T-helper 1 cell treated with Interleukin-12 subunit alpha and Interleukin-12 subunit beta and Interleukin-4 antibody, amounts not matched to agents 30 μg/mL and 1 μg/mL, for 36 hours (primary cell): Measurements from ENCODE around the gene BRSK2.
"Not testable (repeated sequence)": the region's sequence is repeated elsewhere in the genome, so short reads cannot be mapped to it uniquely, and the experiment has no call there.

Source experiments
- H3K27ac Mint-ChIP-seq: one replicate; pipeline ENCODE4 v1.8.0; 2021; ENCODE audit warnings: mild to moderate bottlenecking, mixed read lengths
- H3K27me3 Mint-ChIP-seq: one replicate; pipeline ENCODE4 v1.8.0; 2021; ENCODE audit warnings: low read depth, mixed read lengths
- H3K36me3 Mint-ChIP-seq: one replicate; pipeline ENCODE4 v1.8.0; 2021; ENCODE audit warnings: low read depth, mixed read lengths
- H3K4me1 Mint-ChIP-seq: one replicate; pipeline ENCODE4 v1.8.0; 2021; ENCODE audit warnings: low read depth, mixed read lengths
- H3K4me3 Mint-ChIP-seq: one replicate; pipeline ENCODE4 v1.8.0; 2021; ENCODE audit warnings: mild to moderate bottlenecking, moderate library complexity, mixed read lengths
- H3K9me3 Mint-ChIP-seq: one replicate; pipeline ENCODE4 v1.8.0; 2021; ENCODE audit warnings: mixed read lengths

The BRSK2 gene

DNA sequence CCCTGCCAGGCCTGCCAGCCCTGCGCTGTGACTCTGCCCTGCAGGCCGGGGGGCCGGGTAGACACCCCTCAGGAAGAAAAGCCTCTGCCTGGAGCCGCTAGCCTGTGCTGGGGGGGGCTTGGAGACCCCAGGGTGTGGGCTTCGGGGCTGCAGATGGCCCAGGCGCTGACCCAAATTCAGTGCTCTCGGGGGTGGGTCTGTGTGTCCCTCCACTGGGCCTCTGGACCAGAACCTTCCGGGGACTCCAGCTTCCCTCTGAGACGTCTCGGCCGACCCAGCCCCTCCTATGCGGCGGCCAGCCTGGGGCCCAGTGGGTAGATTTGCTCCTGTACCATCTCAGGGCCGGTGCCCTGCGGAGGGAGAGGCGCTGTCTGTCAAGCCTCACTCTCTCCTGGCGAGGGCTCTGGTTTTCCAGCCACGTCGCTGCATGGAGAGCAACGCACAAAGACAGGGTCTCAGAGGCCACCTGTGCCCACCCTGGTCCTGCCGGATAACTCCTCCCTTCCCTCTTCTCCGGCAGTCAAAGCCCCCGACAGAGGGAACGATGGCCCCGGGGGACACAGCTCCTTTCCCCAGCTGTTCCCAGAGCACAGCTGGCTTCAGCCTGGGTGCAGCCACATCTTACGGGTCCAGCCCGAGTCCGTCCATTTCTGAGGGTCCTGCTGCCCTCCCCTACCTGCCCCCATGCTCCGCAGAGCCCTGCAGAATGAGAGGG lies 40.2 kb upstream of the BRSK2 start:
- Mint-ChIP-seq H3K27ac (no peak overlapping the region), H3K4me3 (no peak overlapping the region), H3K4me1 (no peaks in the 10 kb centered on the region), H3K27me3 (no peaks in the 10 kb centered on the region), H3K36me3 (no peaks in the 10 kb centered on the region), H3K9me3 (no peaks in the 10 kb centered on the region)

DNA sequence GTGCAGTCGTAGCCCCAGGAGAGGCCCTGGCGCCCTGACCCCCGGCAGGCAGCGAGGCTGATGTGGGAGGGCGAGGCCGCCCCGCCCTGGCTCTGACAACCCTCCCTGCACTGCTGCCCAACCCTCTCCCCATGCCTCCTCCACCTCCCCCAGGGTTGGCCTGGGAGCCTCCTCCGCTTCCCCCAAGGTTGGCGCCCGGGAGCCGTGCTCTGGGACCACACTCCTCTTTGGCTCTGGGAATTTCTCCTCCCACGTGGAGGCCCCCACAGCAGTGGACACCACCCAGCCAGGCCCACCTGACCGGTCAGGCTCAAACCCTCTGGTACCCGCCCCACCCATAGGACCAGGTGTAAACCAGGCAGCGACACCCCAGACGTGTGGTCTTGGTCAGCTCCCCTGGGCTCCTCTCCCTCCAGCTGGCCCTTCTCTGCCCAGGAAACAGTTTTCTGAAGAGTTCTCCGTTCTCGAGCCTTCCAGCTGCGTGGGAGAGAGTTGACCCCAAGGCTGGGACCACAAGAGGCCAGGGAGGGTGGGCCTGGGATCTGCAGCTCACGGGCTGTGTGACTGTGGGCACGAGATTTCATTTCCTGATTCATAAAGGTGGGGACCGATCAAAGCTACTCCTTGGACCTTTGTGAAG lies 39.5 kb upstream of the BRSK2 start:
- Mint-ChIP-seq H3K4me1 (no peaks in the 10 kb centered on the region), H3K27ac (no peak overlapping the region), H3K27me3 (no peaks in the 10 kb centered on the region), H3K4me3 (no peak overlapping the region), H3K36me3 (no peaks in the 10 kb centered on the region), H3K9me3 (no peaks in the 10 kb centered on the region)

GRCh38 chr11:1351278-1351937 lies 38.3 kb upstream of the BRSK2 start:
- no peak overlapping the region for H3K4me3 Mint-ChIP-seq
- no peaks in the 10 kb centered on the region for H3K27me3 Mint-ChIP-seq
- H3K4me1 Mint-ChIP-seq: no peaks in the 10 kb centered on the region
- no peaks in the 10 kb centered on the region for H3K36me3 Mint-ChIP-seq
- no peak overlapping the region for H3K27ac Mint-ChIP-seq
- H3K9me3 Mint-ChIP-seq: no peaks in the 10 kb centered on the region

DNA sequence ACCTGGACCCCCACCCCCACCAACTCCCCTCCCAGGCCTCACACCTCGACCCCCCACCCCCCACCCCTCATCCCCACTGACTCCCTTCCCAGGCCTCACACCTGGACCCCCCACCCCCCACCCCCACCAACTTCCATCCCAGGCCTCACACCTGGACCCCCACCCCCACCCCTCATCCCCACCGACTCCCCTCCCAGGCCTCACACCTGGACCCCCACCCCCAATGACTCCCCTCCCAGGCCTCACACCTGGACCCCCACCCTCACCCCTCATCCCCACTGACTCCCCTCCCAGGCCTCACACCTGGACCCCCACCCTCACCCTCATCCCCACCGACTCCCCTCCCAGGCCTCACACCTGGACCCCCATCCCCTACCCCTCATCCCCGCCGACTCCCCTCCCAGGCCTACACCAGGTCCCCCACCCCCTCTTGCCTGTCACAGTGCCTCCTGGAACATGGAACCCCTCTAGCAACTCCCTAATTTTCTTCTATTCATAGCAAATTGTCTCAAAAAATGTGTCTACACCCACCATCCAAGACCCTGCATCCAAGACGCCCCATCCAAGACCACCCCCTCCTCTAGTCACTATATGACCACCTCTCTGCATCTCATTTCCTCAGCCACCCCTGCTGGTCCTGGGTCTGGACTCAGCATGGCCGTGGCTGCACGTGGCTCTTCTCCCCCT lies 36.9 kb upstream of the BRSK2 start:
- Mint-ChIP-seq H3K27ac (no peak overlapping the region), H3K9me3 (no peaks in the 10 kb centered on the region), H3K27me3 (no peaks in the 10 kb centered on the region), H3K36me3 (no peaks in the 10 kb centered on the region), H3K4me3 (no peak overlapping the region), H3K4me1 (no peaks in the 10 kb centered on the region)

DNA sequence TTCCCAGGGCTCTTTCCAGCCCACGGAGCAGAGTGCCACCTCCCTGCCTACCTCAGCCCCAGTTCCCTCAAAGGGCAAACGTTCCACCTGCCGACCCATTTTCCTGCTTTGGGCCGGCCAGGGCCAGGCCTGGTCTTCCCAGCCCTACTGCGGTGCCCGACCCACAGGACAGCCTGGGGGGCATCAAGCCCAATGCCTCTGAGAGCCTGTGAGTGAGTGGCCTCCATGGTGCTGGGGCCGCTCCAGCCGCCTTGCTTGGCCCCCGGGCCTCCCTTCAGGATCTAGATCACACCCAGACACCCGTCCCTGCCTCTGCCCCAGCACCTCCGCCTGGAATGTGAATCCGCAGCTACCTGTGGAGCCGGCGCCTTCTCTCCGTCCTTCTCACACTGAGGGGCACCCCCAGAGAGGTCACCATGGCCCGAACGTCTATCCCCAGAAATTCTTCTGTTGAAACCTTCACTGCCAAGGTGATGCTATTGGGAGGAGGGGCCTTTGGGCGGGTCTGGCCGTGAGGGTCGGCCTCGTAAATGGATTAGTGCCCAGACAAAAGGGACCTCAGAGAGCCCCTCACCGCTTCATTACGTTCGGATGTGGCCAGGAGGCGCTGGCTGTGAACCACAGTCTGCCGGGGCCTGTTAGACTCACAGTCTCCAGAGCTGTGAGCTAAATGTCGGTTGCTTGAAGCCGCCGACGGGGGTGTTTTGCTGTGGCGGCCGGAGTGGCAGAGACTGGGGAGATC lies 36.2 kb upstream of the BRSK2 start:
- no peaks in the 10 kb centered on the region for H3K4me1 Mint-ChIP-seq
- no peaks in the 10 kb centered on the region for H3K27me3 Mint-ChIP-seq
- no peaks in the 10 kb centered on the region for H3K9me3 Mint-ChIP-seq
- no peaks in the 10 kb centered on the region for H3K36me3 Mint-ChIP-seq
- no peak overlapping the region for H3K4me3 Mint-ChIP-seq
- no peak overlapping the region for H3K27ac Mint-ChIP-seq

GRCh38 chr11:1354125-1354938 lies 35.4 kb upstream of the BRSK2 start:
- H3K9me3 Mint-ChIP-seq: no peaks in the 10 kb centered on the region
- H3K27me3 Mint-ChIP-seq: no peaks in the 10 kb centered on the region
- no peaks in the 10 kb centered on the region for H3K4me1 Mint-ChIP-seq

GRCh38 chr11:1356007-1356435 lies 33.7 kb upstream of the BRSK2 start:
- Mint-ChIP-seq H3K27ac (no peak overlapping the region), H3K4me1 (no peaks in the 10 kb centered on the region), H3K9me3 (no peaks in the 10 kb centered on the region), H3K4me3 (no peak overlapping the region), H3K36me3 (no peaks in the 10 kb centered on the region), H3K27me3 (no peaks in the 10 kb centered on the region)

More at GRCh38 chr11:1354125-1354938, 35.4 kb upstream of the BRSK2 start:
- no peaks in the 10 kb centered on the region for H3K36me3 Mint-ChIP-seq
- no peak overlapping the region for H3K27ac Mint-ChIP-seq
- H3K4me3 Mint-ChIP-seq: no peak overlapping the region

DNA sequence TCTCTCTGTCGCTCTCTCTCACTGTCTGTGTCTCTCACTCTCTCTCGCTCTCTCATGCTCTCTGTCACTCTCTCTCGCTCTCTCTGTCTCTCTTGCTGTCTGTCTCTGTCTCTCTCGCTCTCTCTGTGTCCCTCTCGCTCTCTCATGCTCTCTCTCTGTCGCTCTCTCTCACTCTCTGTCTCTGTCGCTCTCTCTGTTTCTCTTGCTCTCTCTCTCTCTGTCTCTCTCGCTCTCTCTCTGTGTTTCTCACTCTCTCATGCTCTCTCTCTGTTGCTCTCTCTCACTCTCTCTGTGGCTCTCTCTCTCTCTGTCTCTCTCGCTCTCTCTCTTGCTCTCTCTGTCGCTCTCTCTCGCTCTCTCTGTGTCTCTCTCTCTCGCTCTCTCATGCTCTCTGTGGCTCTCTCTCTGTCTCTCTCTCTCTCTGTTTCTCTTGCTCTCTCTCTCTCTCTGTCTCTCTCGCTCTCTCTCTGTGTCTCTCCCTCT lies 33.2 kb upstream of the BRSK2 start:
- no peaks in the 10 kb centered on the region for H3K4me1 Mint-ChIP-seq
- no peaks in the 10 kb centered on the region for H3K9me3 Mint-ChIP-seq
- no peak overlapping the region for H3K4me3 Mint-ChIP-seq

DNA sequence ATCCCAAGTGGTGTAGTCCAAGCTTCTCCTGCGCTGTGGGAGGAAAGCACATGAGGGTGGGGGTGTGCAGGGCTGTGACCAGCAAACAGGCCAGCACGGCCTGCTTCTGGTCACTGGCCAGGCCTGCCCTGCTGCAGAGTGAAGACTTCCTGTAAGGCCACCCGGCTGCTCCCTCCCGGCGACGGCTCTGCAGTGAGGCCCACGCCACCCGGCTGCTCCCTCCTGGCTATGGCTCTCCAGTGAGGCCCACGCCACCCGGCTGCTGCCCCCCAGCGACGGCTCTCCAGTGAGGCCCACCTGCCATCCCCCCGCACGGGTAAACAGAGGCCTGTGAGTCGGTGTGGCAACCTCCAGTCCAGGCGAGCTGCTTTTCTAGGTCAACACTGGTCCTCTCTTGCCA lies 31.4 kb upstream of the BRSK2 start:
- no peak overlapping the region for H3K4me3 Mint-ChIP-seq
- H3K4me1 Mint-ChIP-seq: no peaks in the 10 kb centered on the region
- no peak overlapping the region for H3K27ac Mint-ChIP-seq
- no peaks in the 10 kb centered on the region for H3K27me3 Mint-ChIP-seq
- H3K36me3 Mint-ChIP-seq: no peaks in the 10 kb centered on the region
- no peaks in the 10 kb centered on the region for H3K9me3 Mint-ChIP-seq

More for the DNA sequence above, 33.2 kb upstream of the BRSK2 start:
- Mint-ChIP-seq H3K27me3 (no peaks in the 10 kb centered on the region), H3K27ac (no peak overlapping the region), H3K36me3 (no peaks in the 10 kb centered on the region)

DNA sequence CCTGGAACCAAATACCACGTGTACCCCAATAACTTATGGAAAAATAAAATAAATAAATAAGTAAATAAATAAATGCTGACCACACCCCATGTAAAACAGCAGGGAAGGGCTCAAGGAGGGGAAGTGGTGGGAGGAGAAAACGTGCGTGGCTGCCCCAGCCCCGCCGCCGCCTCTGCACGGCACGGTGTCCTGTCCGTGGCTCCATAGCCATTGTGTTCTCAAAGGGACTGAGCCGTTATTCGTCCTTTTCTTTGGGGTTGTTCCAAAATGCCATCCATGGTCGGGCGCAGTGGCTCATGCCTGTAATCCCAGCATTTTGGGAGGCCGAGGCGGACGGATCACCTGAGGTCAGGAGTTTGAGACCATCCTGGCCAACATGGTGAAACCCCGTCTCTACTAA lies 30.8 kb upstream of the BRSK2 start:
- not testable (repeated sequence) for H3K4me3 Mint-ChIP-seq, H3K27me3 Mint-ChIP-seq, H3K9me3 Mint-ChIP-seq, H3K36me3 Mint-ChIP-seq, H3K27ac Mint-ChIP-seq, H3K4me1 Mint-ChIP-seq

GRCh38 chr11:1359556-1359955 lies 30.2 kb upstream of the BRSK2 start:
- Mint-ChIP-seq H3K4me1 (no peaks in the 10 kb centered on the region), H3K4me3 (no peak overlapping the region), H3K9me3 (no peaks in the 10 kb centered on the region), H3K27me3 (no peaks in the 10 kb centered on the region), H3K27ac (no peak overlapping the region), H3K36me3 (no peaks in the 10 kb centered on the region)

DNA sequence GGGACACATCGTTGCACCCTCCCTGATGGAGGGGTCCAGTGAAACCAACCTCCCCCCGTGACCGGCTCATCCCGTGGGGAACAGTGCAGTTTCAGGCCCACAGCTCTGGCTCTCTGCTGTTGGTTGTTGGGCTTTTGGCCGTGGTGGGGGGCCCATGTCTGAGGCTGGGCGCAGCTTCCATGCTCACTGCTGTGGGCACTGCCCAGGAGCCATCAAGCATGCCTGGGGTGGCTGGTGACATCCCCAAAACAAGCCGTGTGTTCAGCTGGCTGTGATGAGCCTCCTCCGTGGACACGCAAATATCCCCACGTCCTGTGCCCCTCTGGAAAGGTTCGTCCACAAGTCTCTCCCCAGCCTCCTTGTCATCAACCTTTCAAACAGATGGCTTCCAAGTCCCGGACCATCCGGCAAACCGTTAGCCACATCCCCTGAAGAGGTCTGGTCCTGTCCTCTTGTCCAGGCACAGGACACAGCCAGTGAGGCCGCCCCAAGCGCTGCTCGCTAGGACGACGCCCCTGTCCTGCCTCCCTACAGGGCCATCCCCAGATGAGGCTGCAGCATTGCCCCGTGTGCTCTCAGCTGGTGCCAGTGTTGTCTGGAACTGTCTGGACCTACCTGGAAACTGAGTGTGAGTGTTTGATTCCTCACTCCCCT lies 29.4 kb upstream of the BRSK2 start:
- peaks cover under 1% of the 10 kb centered on the region for H3K9me3 Mint-ChIP-seq
- H3K36me3 Mint-ChIP-seq: no peaks in the 10 kb centered on the region
- no peak overlapping the region for H3K4me3 Mint-ChIP-seq
- H3K27me3 Mint-ChIP-seq: no peaks in the 10 kb centered on the region
- peak overlapping the region; percentile 63 for H3K27ac Mint-ChIP-seq
- no peaks in the 10 kb centered on the region for H3K4me1 Mint-ChIP-seq

- H3K4me3 Mint-ChIP-seq: no peak overlapping the region
- H3K4me1 Mint-ChIP-seq: no peaks in the 10 kb centered on the region
- H3K27me3 Mint-ChIP-seq: no peaks in the 10 kb centered on the region
- H3K27ac Mint-ChIP-seq: no peak overlapping the region
- H3K36me3 Mint-ChIP-seq: no peaks in the 10 kb centered on the region
- peaks cover 4% of the 10 kb centered on the region for H3K9me3 Mint-ChIP-seq
Observed at GRCh38 chr11:1360835-1361357, 28.8 kb upstream of the BRSK2 start.
